Amniotic stem cell (primary cell): ENCODE results near the gene RNF150.

Source experiments
- DNase-seq: peaks from one replicate; lab custom pipeline; 2025; lab: John Stamatoyannopoulos, UW

RNF150 gene

GRCh38 chr4:140906993-140907962 is 226.0 kb downstream of the RNF150 start:
- no peak for DNase-seq

- no peak for DNase-seq
Measured at GRCh38 chr4:140904904-140905303, 228.4 kb downstream of the RNF150 start.

DNA sequence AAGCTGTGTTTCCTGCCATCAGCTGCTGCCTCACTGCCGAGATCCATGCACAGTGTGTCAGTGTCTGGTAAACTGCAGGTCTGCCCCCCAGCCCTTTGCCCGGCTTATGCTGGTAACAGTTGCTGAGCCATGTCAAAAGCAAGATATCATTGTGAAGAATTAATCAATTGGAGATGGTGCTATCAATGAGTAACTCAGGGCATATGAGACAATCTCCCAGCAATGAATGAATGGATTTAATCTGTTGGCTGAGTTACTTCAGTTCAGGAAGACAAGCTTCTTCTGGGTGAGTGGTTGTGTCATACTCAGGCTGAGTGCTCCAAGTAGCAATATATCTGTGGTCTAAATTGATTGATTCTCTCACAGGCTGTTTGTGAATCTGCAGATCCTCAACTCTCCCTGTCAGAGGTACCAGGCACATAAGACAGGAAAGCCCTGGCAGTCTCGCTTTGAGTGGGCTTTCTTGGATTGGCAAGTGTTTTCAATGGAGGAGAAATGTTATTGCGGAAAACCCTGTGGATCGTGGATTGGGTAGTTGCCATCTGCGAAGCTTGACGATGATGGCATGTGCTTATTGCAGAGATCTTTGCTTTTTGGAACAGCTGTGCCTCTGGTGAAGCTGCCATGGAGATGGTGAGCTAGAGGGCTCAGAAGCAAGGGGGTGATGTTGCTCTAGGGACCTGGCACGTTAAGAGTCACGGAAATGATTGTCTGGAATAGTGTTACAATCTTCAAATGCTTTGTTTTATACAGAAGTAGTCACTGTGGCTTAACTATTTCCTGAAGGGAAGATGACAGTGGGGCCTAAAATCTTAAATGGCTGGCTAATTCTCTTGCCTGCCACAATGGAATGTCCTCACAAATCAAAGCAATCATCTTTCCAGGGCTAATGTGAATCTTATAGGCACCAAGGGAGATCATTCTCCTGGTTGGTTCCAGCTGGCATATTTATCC is 229.5 kb downstream of the RNF150 start:
- no peak for DNase-seq

GRCh38 chr4:140901736-140902336 is 231.4 kb downstream of the RNF150 start:
- no peak for DNase-seq

DNA sequence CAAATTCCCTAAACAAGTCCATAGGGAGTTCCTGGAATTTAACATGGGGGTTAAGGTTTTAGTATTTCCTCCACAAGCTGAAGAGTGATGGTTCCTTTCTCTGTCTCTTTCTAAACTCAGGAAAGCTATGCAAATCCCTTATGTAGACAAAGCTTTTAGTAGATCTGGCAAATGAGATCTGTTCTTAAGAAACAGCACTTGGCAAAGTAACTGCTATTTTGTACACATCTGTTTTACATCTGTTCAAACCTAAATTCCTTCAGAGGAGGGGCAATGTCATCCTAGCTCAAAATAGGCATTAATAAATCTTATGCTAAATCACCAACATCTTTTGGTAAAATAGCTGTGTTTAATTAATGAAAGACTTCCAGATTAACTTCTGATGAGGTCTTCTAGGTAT is 239.3 kb downstream of the RNF150 start:
- DNase-seq, result no peak

DNA sequence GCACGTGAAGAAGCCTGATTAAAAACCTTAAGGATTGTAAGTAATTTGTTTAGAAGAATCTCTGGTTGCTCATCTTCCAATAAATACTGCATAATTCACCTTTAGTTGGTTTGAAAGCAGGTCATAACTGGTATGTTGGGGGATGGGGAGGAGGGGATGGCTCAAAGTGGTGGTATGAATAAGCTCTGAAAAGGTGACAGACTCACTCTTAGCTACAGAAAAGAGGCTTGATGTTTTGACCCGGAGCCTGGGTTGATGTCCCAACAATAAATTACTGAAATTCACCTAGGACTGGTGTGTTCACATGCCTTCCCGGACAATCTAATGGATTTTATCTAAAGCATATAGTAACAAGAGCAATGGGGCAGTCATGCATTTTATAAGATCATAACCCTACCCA is 245.2 kb downstream of the RNF150 start:
- no peak for DNase-seq

GRCh38 chr4:140887467-140887866 is 245.8 kb downstream of the RNF150 start:
- no peak for DNase-seq

GRCh38 chr4:140884431-140885058 is 248.7 kb downstream of the RNF150 start:
- DNase-seq, result peak; percentile 5

DNA sequence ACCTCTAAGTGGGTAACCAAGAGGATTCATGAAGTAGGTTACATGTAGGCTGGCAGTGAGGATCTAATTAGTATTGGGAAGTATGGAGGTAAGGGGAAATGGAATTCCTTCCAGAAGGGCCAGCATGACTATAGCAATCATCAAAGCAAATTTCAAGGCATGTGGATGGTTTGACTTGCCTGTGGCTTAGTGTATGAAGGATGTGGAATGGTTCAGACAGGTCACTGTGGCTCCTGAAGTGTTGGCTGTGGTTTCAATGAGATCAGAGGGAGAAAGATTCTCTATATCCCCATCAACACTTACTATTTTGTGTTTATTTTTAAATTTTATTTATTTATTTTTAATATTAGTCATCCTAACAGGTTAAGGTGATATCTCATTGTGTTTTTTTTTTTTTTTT is 255.5 kb downstream of the RNF150 start:
- DNase-seq, result no peak

- DNase-seq, result peak; percentile 11
Measured at GRCh38 chr4:140876615-140877364, 256.5 kb downstream of the RNF150 start.

GRCh38 chr4:140875746-140876452 is 257.4 kb downstream of the RNF150 start:
- no peak for DNase-seq

- no peak for DNase-seq
Measured at GRCh38 chr4:140874056-140874455, 259.2 kb downstream of the RNF150 start.

- no peak for DNase-seq
Measured at GRCh38 chr4:140871368-140871767, 261.9 kb downstream of the RNF150 start.

GRCh38 chr4:140870427-140870826 is 262.8 kb downstream of the RNF150 start:
- DNase-seq, result no peak

GRCh38 chr4:140869446-140869845 is 263.8 kb downstream of the RNF150 start:
- DNase-seq, result no peak

DNA sequence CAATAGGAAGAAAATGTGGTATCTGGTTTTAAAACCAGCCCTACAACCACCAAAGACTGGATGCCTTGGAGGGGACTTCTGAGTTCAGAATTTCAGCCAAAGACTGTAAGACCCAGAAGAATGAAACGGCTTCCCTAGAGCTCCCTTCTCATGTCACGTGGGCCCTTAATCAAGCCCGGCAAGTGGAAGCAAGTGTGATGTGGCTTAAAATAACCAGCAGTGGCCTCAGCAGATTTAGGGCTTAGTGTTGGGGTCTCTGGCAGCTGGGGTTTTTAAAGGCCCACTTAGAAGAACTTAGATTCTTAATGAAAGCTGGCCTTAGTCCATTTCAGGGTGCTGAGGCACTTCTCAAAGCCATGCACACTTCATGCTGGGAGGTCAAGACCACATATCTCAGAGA is 265.9 kb downstream of the RNF150 start:
- DNase-seq, result no peak

DNA sequence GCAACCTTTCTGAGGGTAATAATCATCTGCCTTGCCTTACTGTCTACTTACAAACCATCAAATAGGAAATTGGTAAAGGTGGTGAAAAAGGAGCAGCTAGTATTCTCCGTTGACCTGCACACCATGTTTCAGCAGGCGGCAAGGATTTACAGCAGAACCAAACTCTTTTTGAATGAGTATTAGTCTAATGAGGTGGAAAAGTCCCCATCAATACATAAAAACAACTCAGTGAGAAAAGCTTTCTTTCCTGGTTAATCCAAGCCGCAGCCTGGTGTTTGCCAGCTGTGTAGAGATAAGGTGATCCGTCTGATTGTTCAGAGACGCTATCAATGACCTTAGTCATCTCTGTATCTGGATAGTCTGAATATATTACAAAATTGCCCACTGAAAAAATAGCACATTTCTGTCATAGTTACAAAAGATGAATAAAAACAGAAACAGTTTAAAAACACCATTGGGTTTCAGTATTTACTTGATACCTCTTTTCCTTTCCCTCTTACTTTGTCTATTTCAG is 266.7 kb downstream of the RNF150 start:
- no peak for DNase-seq

DNA sequence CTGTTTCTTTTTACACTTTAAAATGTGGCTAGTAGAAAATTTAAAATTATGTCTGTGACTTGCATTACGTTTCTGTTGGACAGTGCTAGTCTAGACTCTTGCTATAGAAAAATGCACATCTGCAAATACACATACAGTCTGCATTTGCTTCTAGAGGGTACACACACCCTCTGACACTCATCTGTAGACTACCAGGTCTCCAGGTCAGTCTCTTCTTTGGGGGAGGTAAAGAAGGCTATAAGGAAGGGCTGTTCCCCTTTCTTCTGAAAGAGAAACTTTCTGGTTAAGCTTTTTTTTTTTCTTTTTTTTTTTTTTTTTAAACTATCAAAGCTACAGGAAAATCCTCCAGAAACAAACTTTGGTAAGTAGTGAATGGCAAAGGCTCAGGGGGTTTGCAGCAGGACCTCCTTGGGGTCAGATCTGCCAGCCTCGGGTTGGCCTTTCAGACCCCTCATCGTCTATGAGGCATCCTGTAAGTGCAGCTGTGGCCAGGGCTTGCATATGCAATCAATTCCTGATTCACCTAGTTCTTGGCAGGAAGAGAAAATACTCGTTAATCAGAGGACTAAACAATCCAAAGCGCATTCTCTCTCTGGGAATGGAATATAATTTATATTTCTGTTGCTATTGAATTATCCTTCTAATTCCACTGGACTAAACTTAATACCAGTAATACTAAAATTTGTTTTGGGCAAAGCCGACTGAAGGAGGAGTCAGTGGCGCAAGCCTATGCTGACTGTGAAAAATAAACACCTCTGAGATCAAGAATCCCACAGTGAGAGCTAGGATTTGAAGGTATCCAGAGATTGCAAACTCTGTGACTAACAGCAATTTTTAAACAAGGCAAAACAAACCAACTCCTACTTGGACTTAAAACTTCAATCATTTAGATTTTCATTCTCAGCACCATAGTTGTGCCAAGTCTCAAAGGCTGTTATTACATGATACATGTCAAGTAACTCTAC is 267.7 kb downstream of the RNF150 start:
- no peak for DNase-seq

DNA sequence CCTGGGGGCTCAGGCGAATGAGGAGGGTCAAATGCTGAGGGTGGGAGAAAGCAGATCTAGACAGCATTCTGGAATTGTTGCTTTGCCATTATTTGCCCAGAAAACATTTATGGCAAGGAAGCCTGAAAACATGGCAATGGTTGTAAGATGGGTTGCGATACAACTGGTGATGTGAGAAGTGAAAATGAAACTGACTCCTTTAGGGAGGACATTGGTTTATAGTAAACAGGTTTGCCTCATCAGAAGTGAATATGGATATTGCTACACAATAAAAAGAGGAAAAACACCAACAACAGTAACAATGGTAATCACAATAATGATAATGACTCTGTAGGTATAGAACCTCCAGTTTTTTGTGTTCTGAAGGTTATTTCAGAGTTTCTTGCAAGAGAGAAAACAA is 270.1 kb downstream of the RNF150 start:
- no peak for DNase-seq
